T-helper 9 cell (primary cell): ENCODE data around the gene RAB31.

Experiments used
- DNase-seq: peaks from one replicate; pipeline ENCODE4 v3.0.0-alpha.2; 2020

Gene RAB31

DNA sequence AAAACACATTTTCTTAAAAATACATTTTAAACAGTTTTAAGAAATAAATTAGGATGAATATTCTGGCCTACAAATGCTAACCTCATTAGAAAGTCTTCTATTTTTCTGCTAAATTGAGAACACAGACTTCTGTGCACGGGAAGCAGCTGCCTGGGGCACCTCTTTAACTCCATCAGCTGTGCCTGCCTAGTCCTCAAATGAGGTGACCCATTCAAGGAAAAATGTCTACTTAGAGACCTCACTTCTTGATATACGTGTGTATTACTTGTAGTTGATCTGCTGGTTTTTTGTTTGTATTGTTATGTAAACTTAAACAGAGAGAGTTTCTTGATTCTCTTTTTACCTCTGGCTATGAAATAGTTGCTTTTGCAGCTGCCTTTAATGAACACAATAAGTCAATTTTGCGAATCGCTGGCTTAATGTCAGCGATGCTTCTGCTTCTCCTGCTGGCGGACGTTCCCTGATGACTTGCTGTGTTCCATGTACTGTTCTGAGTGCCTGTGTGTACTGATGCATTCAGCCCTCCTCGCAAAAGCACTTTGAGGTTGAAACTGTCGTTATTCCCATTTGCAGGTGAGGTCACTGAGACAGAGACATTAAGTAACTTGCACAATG is 88.9 kb downstream of the RAB31 start:
- DNase-seq, result no peak

DNA sequence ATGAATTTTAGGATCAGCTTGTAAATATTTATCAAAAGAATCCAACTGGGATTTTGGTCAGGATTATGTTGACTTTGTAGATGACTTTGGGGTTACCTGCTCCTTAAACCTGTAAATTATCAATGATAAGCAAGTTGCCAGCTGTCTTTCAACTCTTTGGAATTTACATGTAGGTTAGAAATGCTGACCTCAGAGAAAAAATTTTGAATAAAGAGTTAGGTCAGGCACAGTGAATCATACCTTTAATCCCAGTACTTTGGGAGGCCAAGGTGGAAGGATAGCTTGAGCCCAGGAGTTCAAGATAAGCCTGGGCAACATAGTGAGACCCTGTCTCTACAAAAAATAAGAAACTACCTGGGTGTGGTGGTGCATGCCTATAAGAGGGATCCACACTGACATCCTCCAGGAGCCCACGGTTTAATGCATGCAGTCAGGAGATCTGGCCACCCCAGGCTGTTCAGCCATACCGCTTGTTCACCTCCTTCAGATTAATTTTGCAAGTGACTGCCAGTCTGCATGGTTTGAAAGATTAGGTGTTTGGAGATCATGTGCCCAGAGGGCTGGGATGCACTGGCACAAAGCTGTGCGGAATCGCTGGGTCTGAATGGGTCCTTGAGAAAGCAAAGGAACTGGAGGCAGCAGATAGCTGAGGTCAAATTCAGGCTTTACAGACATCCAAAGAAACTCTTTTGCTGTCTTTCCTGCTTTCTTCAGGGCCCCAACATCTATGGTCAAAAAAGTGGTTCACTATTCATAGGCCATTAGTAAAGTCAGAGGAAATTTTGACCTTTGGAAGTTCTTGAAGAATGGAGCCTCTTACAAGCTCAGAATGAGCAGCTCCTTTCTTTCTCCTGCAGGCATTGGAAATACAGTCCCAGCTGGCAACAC is 94.3 kb downstream of the RAB31 start:
- no peak for DNase-seq

DNA sequence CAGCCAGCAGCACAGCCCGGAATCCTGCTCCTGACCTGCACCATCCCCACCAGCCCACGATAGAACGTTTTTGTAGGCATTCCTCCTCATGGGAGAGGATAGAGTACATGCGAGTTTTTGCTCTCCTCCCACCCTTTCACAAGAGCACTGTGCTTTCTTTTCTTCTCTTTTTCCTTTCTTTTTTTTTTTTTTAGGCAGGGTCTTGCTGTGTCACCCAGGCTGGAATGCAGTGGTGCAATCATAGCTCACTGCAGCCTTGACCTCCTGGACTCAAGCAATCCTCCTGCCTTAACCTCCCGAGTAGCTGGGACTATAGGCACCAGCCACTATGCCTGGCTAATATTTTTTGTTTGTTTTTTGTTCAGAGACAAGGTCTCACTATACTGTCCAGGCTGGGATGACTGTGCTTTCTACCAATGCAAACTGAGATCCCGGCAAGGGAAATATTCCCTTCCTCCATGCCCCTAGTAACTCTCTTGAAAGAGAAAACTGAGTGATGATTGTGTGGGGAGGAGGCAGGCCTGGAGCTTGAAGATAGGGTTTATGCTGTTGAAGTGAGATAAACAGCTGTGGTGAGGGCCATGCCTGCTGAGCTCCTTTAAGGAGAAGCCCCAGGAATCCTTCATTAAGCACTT is 95.1 kb downstream of the RAB31 start:
- DNase-seq, result no peak

DNA sequence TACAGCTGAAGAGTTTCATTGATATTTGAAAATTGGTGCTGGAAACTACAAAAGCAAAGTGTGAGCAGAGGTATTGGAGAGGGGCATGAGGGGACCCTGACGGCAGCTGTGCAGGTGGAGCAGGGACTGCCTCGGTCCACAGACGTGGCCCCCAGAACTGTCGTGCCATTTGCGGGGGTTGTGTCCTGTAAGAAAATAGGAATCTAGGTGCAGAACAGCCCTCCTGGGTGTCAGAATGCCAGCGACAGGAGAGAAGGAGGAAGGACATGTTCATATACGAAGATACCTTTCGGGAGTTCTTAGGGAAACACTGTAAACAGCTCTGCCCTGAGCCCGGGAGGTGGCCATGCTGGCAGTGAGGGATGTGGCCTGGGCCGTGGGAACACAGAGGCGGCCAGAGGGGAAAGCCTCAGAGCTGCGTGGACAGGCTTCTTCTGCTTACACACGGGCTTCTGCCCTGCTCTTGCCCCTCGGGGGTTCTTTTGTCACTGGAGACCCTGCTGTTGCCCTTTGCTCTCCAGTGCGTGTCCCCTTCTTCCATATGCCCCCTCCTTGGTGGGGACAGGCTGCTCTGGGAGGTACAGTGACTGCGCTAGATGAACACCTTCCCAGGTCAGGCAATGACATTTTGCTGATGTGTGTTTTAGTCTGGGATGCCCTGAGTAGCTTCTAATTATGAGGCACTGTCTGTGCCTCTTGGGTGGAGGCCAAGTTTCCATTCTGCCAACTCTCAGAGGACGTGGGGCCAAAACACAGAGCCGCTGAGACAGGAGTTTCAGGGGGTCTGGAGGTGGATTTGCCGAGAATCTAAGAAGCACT is 95.8 kb downstream of the RAB31 start:
- DNase-seq, result no peak

DNA sequence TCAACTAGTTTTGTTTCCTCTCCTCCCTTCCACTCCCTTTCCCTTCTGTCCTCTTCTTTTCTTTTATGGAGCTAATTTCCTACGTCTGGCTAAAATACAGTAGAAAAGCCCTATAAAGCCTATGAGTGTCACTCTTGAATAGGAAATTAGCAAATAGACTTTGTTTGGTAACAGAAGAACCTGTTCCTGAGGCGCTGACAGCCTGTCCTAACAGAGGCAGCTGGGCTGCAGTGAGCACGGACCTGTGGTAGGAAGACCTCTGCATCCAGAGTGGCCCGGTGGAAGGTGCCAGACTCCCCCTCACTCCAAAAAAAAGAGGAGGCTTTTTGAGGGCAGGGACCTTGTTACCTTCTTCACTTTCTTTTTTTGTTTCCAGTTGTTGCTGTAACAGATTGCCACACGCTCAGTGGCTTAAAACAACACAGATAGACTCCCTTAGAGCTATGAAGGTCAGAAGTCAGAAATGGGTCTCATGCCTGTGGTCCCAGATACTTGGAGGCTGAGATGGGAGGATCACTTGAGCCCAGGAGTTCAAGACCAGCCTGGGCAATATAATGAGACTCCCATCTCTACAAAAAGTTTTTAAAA is 96.5 kb downstream of the RAB31 start:
- DNase-seq, result no peak

DNA sequence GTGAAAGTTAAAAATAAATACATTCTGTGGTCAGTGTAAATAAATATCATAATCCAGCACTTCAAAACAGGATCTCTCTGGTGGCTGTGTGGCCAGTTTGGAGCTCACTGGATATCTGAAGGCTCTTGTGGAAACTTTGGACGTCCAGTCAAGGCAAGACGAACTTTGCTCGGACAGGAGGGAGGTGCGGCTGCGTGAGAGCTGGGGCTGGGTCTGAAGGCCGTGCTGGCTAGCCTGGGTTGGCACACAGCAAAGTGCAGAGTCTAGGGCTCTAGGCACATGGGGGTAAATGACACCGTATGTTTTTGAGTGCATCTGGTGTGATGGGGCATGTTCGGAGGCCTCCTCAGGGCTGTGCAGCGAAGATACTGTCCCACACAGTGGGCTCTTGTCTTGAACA is 98.8 kb downstream of the RAB31 start:
- DNase-seq, result no peak

DNA sequence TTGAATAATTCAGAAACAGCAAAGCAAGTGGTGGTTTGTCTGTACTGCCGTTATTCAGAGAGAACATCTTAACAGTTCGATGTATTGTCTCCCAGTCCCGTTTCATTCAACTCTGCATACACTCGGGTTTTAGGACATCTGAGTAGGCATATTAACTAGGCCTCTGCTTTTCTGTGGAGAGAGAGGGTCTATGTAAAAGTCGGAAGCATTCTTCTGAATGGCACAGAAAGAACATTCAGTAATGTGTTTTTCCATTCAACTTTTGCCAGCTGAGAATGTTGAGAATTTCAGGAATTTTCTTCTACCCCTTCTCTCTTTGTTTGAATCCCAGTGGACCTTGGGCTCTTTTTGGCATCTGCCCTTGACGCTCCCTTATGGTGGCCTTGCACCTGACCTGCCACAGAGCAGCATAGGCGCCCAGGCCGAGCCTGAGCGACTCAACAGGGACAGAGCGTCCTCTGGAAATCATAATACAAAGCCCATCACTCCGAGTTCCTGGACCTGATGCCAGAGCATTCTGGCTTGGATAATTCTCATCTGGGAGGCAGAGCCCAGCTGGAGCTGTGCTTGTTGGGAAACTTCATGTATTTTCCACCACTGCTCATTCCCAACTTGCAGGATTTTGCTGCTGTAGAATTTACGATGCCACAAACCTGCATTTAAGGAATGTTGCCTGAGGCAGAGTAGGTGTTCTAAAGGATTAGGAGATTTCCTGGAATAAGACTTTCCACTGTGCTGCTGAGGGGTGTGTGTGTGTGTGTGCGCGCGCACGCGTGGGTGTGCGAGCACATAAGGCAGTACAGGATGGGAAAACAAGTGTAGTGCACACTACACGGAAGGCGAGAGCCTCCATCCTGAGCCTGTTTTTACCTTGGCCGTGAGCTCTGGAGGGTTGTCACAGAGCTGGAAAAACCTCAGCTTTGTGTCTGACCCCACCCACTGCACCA is 100.5 kb downstream of the RAB31 start:
- DNase-seq, result no peak

DNA sequence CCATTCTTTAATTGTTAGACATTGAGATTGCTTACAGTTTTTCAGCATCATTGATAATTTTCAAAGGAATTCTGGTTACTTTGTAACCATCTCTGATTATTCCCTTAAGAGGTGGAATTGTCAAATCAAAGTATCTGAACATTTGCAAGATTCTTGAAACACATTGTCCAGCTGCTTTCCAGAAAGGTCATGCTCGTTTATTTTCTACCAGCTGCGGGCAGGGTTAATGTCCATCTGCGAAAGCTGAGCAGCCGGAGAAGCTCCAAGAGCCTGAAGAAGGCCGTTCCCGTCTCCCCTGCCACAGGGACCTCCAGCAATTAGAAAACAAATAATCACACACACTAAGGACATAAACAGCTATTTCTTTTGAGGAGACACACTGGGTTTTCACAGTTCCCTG is 101.6 kb downstream of the RAB31 start:
- DNase-seq, result no peak

DNA sequence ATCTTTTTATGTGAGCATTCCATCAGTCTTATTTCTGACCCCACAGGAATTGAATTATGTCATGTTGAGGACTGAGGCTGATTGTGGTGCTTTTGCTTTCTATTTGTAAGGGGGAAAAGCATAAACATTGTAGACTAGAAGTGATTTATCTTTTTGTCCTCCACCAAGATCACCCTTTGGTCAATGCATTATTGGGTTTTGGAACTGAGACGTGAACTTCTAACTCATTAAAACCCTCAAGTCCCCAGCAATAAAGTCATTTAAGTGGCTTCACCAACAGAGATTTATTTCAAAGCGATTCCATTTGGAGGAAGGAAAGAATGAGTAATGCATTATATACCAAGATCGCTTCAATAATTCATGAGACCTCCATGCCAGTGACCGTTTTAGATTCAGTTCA is 102.2 kb downstream of the RAB31 start:
- no peak for DNase-seq

DNA sequence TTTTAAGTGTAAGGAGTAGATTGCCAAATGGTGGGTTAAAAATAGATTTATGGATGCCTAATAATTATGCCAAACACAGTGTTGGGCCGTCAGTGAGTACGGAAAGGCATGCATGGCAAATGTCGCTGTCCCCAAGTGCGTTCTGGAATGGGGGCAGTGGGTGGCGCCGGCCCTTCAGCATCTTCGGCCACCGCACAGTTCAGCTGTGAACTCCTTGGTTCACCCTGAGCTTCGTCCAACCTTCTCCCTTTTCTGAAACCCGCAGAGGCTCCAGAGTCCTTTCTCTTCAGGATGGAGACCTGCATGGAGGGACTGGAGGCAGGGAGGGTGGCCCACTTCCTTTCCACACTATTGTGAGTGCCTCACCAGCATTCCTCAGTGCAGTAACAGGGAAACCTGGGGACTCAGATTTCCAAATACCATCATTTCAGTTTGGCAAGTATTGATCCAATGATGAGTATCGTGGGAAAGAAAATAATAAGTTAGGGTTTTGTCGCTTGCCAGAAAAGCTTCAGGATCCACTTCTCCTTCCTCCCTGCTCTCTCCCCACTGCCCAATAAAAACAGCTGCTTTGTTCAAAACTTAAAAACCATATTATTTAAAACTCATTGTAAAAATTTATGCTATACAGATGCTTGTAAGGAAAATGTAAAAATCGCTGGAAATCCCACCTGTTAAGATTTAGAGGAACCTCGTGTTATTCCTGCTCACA is 103.0 kb downstream of the RAB31 start:
- no peak for DNase-seq

DNA sequence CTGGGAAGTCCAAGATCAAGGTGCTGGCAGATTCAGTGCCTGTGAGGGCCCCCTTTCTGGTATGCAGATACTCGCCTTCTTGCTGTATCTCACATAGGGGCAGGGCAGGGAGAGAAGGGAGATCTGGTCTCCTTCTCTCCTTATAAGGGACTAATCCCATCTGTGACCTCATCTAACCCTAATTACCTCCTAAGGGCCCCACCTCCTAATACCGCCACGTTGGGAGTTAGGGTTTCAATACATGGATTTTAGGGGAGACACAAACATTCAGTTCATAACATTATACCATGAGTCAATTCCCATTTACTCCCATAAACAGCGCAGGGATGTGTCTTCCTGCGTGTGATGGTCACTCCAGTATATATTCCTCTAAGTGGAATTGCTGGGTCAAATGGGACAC is 103.9 kb downstream of the RAB31 start:
- DNase-seq, result no peak

DNA sequence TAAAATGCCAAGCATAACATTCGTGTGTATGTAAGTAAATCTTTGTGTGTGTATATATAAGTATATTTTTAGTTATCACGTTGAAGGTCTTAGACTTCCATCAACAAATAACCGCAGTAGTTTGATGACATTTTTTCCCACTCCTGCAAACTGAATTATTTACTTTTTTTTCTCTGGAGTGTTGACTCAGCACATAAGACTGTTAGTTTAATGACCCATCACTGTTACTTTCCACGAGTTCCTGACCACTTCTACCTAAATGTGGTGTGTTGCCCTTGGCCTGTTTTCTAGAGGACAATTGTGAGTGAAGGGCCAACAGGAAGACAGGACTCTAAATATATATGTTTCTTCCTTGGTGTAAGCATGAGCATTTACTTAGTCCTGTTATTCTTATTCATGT is 106.3 kb downstream of the RAB31 start:
- no peak for DNase-seq

DNA sequence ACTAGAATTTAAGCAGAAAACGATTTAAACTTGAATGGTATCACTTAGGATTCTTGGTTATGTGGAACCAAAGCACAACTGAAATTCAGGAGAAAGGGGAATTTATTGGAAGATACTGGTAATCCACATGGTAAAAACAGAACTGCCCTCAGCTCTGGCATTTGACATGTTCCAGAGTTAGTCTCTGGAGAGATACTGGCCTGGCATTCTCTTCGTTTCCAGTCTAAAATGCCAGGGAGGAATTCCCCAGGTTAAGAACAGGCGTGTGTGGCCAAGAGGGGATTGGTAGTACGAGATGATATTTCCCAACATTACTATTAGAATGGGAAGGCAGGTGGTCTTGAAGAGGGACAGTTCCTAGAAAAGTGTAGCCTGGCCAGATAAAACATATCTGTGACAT is 109.2 kb downstream of the RAB31 start:
- DNase-seq, result no peak

DNA sequence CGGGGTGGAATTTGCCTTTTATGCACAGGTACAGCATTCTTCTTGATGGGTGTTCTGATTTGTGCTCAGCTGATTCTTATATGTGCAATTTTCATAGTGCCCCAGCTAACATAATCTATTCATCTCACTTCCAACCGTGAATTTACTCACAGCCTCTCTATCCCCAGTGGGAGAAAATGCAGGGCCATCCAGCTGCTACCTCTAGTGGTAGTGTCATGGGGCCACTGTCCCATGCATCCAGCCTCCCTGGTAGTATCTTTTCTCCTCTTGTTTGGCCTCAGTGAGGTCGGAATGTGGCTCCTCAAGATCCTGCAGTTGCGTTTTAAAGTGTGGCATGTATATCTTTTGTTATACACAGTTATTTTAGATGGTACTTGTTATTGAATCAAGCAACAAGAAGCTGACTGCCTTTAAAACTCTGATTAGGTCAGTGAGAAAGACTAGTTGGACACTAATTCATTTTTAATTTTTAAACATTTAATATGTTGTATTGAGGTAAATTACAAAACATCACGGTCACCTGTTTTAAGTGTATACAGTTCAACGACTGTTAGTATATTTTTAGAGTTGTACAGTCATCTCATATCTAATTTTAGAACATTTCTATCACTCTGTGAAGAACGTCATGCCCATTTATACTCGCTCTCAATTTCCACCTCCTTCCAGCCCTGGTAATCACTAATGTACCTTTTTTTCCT is 109.8 kb downstream of the RAB31 start:
- DNase-seq, result no peak

DNA sequence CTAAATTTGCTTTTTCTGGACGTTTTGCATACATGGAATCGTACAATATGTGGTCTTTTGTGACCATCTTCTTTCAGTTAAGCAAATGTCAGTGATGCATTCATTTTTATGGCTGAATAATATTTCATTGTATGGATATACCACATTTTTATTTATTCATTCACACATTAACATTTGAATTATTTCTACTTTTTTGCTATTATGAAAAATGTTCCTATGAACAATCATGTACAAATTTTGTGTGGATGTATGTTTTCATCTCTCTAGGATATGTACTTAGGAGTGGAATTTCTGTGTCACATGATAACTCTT is 110.3 kb downstream of the RAB31 start:
- DNase-seq, result no peak

DNA sequence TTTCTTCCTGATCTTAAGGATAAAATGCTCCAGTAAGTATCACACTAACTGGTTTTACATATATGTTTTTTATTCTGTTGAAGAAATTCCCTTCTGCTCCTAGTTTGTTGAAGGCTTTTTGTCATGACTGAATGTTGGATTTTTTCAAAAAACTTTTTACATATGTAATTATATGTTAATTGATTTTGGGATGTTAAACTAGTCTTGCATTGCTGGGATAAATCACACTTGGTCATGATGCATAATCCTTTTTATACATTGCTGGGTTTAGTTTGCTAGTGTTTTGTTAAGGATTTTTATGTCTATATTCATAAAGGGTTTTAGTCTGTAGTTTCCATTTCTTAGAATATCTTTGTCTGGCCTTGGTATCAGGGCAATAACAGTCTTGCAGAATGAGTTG is 112.0 kb downstream of the RAB31 start:
- no peak for DNase-seq

DNA sequence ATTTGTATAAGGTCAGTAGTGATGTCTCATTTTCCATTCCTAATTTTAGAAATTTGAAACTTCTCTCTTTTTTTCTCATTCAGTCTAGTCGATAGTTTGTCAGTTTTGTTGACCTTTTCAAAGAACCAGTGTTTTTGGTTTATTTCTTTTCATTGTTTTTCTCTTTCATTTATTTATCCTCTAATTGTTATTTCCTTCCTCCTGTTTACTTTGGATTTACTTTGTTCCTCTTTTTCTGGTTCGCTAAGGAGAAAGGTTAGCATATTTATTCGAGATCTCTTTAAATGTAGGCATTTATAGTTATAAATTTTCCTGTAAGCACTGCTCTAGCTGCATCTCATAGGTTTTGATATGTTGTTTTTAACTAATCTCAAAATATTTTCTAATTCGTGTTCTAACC is 112.6 kb downstream of the RAB31 start:
- no peak for DNase-seq

DNA sequence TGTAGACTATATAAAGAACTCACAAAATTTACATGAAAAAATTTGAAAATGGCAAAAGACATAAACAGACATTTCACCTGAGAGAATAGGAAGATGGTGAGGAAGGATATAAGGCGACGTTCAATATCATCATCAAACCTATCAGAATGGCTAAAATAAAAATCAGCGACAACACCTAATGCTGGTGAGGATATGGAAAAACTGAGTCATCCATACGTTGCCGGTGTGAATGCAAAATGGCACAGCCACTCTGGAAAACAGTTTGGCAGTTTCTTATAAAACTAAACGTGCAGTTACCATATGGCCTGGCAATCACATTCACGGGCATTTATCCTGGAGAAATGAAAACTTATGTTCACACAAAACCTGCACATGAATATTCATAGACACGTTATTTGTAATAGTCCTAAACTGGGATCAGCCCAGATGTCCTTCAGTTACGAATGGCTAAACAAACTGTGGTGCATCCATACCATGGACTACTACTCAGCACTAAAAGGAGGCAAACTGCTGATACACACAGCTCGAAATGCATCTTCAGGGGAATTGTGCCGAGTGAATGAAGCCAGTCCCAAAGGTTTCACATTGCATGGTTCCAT is 114.6 kb downstream of the RAB31 start:
- no peak for DNase-seq

DNA sequence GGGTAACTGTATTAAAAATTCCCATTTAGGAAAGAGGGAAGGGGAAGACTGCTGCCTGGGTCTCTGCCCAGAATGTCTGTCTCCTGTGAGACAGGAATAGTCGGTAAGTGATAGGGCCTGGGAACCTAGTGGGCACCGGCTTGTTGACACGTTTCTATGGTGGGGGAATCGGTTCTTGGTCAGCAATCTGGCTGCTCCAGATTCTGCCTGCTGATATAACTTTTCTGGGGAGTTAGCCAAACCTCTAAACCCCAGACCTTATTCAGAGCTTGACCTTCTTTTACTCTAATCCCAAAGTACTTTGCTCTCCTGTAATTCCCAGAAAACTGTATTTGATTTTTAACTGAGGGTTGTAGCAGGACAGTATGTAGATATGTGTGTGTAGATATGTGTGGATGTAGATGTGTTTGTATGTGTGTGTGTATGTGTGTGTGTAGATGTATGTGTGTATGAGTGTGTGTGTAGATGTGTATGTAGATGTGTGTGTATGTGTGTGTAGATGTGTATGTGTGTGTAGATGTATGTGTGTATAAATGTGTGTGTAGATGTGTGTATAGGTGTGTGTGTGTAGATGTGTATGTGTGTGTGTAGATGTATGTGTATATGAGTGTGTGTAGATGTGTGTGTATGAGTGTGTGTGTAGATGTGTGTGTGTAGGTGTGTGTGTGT is 115.8 kb downstream of the RAB31 start:
- no peak for DNase-seq

DNA sequence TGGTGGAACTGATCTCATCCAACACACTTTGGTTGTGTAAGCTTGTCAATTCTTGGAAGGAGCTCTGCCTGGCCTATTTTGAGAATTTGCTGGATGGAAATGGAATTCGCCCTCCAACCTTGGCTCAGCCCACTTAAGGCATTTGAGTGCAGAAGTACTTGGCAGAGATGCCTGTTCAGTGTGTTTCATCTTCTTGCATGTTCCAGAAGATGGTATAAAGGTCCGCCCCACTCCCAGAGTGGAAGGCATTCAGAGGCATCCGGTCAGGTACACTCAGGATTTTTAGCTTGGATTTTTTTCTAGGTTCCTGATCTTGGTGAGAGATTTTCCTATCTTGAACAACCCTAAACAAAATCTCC is 116.4 kb downstream of the RAB31 start:
- DNase-seq, result no peak
